HUES48 (cell line): Measurements from ENCODE around the gene ZBTB26.

Source experiments
- H3K27ac ChIP-seq: one replicate; pipeline ENCODE4 v1.7.0; 2013; ENCODE audit warnings: low read depth, low read length, inconsistent platforms
- H3K27me3 ChIP-seq: 2 replicates; pipeline ENCODE4 v1.6.1; 2013; ENCODE audit warnings: mild to moderate bottlenecking, low read length; ENCODE audit not compliant: control insufficient read depth, insufficient read depth
- H3K36me3 ChIP-seq: 2 replicates; pipeline ENCODE4 v1.6.1; 2013; ENCODE audit warnings: low read length; ENCODE audit not compliant: control insufficient read depth, insufficient read depth
- H3K4me1 ChIP-seq: 2 replicates; pipeline ENCODE4 v1.6.1; 2013; ENCODE audit warnings: mild to moderate bottlenecking, low read length; ENCODE audit not compliant: control insufficient read depth, insufficient read depth
- H3K4me3 ChIP-seq: 2 replicates; pipeline ENCODE4 v1.5.1; 2013; ENCODE audit warnings: mild to moderate bottlenecking, low read depth, low read length
- H3K9ac ChIP-seq: 2 replicates; pipeline ENCODE4 v1.6.1; 2013; ENCODE audit warnings: mild to moderate bottlenecking, low read depth, low read length, moderate library complexity
- H3K9me3 ChIP-seq: 2 replicates; pipeline ENCODE4 v1.6.1; 2013; ENCODE audit warnings: low read length; ENCODE audit not compliant: control insufficient read depth, insufficient read depth

The ZBTB26 gene, protein sequence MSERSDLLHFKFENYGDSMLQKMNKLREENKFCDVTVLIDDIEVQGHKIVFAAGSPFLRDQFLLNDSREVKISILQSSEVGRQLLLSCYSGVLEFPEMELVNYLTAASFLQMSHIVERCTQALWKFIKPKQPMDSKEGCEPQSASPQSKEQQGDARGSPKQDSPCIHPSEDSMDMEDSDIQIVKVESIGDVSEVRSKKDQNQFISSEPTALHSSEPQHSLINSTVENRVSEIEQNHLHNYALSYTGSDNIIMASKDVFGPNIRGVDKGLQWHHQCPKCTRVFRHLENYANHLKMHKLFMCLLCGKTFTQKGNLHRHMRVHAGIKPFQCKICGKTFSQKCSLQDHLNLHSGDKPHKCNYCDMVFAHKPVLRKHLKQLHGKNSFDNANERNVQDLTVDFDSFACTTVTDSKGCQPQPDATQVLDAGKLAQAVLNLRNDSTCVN

DNA sequence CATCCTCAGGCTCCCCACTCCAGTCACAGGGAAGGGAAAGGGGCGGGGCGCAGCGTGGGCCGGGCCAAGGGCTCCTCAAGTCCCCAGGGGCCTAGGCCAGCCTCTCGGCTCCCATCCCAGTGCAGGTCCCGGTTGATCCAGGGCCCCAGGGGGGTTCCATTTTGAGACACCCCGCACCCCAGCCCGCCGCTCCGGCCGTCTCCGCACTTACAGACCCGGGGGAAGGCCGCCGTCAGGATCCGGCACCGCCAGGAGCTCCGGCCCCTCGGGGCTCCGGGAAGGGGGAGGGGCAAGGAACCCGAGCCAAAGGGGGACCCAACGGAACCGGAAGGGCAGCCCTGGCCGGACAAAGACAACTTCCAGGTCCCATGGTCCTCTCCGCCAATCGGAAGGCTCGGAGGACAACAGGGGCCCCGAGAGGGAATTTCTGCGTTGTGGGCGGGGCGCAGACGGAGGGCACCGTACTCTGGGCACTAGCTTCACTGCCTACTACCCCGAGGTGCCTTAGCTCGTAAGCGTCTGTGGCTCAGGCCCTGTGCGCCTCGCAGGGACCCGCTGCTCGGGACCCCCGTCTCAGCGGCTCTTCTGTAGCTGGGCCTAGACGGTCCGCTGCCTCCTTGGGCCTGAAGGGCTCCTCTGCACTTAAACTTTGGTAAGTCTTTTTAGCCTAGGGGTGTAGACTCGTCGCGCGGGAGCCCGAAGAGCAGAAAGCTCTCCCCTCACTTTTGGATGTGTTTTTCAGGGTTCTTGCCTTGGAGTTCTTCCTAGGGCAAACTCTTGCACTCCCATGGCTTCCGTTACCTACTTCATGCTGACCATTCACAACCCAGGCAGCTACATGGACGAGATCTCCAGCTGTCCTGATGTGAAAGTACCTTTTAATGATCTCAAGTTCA, at the start of gene ZBTB26:
Gene ZBTB26, minus strand, starts transcription at position 287 of the 896 bp plus-strand sequence. CDS start 11,578 bp downstream, outside the sequence.
- Histone ChIP-seq H3K4me3 (peak within 1 kb of the TSS; percentile 85), H3K36me3 (peaks cover 11% of the 10 kb centered on the region), H3K27ac (peak within 1 kb of the TSS; percentile 91), H3K4me1 (peaks cover 15% of the 10 kb centered on the region), H3K9me3 (no peaks in the 10 kb centered on the region), H3K27me3 (no peaks in the 10 kb centered on the region), H3K9ac (peak within 1 kb of the TSS; percentile 86)

DNA sequence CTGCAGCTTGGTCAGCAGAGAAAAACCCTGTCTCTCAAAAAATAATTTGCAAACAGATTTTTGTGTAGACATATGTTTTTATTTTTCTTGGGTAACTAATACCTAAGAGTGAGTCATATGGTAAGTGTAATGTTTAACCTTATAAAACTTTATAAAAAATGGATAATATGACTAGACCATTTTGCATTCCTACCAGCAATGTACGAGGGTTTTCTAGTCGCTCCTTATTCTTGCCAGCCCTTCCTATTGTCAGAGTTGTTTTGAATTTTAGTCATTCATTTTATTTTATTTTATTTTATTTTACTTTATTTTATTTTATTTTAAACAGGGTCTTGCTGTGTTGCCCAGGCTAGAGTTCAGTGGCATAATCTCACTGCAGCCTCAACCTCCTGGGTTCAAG, 47.3 kb upstream of the ZBTB26 start:
- H3K9me3 ChIP-seq = no peaks in the 10 kb centered on the region
- no peaks in the 10 kb centered on the region for H3K27me3 ChIP-seq
- H3K27ac ChIP-seq = no peak overlapping the region
- H3K9ac ChIP-seq = no peak overlapping the region
- no peaks in the 10 kb centered on the region for H3K4me1 ChIP-seq
- no peak overlapping the region for H3K4me3 ChIP-seq
- H3K36me3 ChIP-seq = peaks cover 8% of the 10 kb centered on the region; the same call in 1 of the 2 replicates

GRCh38 chr9:122975196-122975595, 43.9 kb upstream of the ZBTB26 start:
- Histone ChIP-seq H3K4me3 (no peak overlapping the region), H3K9ac (no peak overlapping the region), H3K4me1 (no peaks in the 10 kb centered on the region), H3K36me3 (peaks cover 27% of the 10 kb centered on the region), H3K27me3 (no peaks in the 10 kb centered on the region), H3K9me3 (no peaks in the 10 kb centered on the region), H3K27ac (no peak overlapping the region)

DNA sequence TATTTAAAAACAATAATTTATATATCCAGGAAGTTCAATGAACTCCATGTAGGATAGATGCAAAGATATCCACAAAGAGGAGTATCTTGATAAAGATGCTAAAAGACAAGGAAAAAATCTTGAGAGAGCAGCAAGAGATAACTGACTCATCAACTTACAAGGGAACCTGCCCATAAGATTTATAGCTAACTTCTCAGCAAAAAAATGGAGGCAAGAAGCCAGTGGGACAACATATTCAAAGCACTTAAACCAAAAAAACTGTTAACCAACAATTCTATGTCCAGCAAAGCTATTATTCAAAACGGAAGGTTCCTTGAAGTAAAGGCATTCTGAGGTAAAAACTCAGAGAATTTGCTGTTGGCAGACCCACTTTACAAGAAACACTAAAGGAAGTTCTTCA, 29.8 kb upstream of the ZBTB26 start:
- Histone ChIP-seq H3K9me3 (no peaks in the 10 kb centered on the region), H3K4me1 (no peaks in the 10 kb centered on the region), H3K9ac (no peak overlapping the region), H3K27ac (no peak overlapping the region), H3K27me3 (no peaks in the 10 kb centered on the region), H3K36me3 (peaks cover 51% of the 10 kb centered on the region), H3K4me3 (no peak overlapping the region)

- Histone ChIP-seq H3K36me3 (peaks cover 34% of the 10 kb centered on the region), H3K9ac (no peak overlapping the region), H3K27me3 (no peaks in the 10 kb centered on the region), H3K4me1 (peaks cover 3% of the 10 kb centered on the region), H3K27ac (no peak overlapping the region), H3K9me3 (no peaks in the 10 kb centered on the region), H3K4me3 (no peak overlapping the region)
These were observed 24.6 kb upstream of the ZBTB26 start for GRCh38 chr9:122955961-122956360.

DNA sequence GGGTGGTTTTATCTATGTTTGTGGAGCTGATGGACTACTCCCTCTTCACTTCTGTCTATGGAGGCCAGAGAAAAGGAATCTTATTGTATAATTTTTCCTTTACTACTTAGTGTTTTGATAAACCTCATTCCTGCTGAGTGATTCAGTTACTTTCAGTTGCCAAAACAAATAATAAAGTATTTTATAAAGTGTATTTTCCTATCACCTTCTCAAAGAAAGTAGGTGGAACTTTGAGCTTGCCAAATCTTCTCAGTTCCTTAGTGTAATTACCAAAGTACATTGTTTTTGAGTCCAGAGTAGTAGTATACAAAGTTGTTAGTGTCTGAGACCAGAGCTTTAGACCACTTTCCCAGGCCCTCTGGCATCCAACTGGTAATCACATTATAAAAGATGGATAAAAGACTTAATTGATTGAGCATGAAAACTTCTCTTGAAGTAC, 23.0 kb upstream of the ZBTB26 start:
- no peaks in the 10 kb centered on the region for H3K27me3 ChIP-seq
- peaks cover 16% of the 10 kb centered on the region for H3K4me1 ChIP-seq
- H3K36me3 ChIP-seq = peaks cover 17% of the 10 kb centered on the region
- H3K9ac ChIP-seq = no peak overlapping the region
- H3K9me3 ChIP-seq = no peaks in the 10 kb centered on the region
- H3K4me3 ChIP-seq = no peak overlapping the region
- no peak overlapping the region for H3K27ac ChIP-seq

DNA sequence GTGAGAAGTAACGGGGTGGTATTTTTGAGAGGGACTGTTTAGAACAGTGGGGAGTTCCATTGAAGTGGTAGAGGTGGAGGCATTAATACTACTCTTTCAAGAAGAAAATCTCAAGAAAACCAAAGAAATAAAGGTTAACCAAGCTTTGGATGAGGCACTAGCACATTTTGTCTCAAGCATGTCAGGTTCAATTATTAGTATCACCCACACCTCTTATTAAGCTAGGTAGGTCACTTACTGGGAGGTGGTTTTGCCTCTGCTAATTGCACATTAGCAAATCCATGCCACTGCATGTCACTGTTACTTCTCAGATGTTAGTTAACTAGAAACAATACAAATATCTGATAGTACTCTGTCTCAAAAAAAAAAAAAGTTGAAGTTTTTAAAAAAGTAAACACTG, 19.7 kb upstream of the ZBTB26 start:
- Histone ChIP-seq H3K9ac (no peak overlapping the region), H3K27me3 (no peaks in the 10 kb centered on the region), H3K4me1 (peaks cover 40% of the 10 kb centered on the region), H3K27ac (no peak overlapping the region), H3K36me3 (no peaks in the 10 kb centered on the region), H3K9me3 (no peaks in the 10 kb centered on the region), H3K4me3 (no peak overlapping the region)

- H3K9ac ChIP-seq = no peak overlapping the region
- no peaks in the 10 kb centered on the region for H3K9me3 ChIP-seq
- 0 out of 2 replicates have a peak, but pooled peaks cover 3% of the 10 kb centered on the region for H3K36me3 ChIP-seq
- peaks cover 43% of the 10 kb centered on the region for H3K4me1 ChIP-seq
- H3K27ac ChIP-seq = peak overlapping the region; percentile 7
- H3K4me3 ChIP-seq = no peak overlapping the region
- H3K27me3 ChIP-seq = no peaks in the 10 kb centered on the region
These were observed 19.0 kb upstream of the ZBTB26 start for GRCh38 chr9:122950263-122950662.

GRCh38 chr9:122949696-122950095, 18.4 kb upstream of the ZBTB26 start:
- H3K4me1 ChIP-seq = peaks cover 45% of the 10 kb centered on the region
- 0 out of 2 replicates have a peak overlapping the region, but pooled peaks have one; percentile 17 for H3K4me3 ChIP-seq
- H3K36me3 ChIP-seq = 0 out of 2 replicates have a peak, but pooled peaks cover 5% of the 10 kb centered on the region
- no peak overlapping the region for H3K9ac ChIP-seq
- H3K27me3 ChIP-seq = no peaks in the 10 kb centered on the region
- peak overlapping the region; percentile 7 for H3K27ac ChIP-seq
- no peaks in the 10 kb centered on the region for H3K9me3 ChIP-seq

DNA sequence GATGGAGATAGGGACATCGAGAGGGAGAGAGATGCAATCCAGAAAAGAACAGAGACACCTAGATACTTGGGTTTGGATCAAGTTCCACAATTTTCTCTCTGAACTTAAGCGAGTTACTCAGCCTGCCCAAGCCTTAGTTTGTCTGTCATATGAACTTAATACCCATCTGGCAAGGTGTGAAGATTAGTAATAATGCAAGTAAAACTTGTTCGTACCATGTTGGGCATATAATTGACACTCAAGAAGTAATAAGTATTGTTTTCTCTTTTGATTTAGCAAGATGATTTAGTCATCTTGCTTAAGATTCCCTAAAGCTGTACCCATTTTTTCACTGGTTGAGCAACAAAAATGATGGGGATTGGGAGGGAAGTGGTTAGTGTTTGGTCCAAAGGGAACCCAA, 17.0 kb upstream of the ZBTB26 start:
- Histone ChIP-seq H3K4me3 (no peak overlapping the region), H3K36me3 (peaks cover 10% of the 10 kb centered on the region; the same call in 1 of the 2 replicates), H3K4me1 (peaks cover 45% of the 10 kb centered on the region), H3K9me3 (no peaks in the 10 kb centered on the region), H3K9ac (no peak overlapping the region), H3K27me3 (no peaks in the 10 kb centered on the region), H3K27ac (no peak overlapping the region)
